HG02678 (cell line): ENCODE measurements around the gene HSPB8.

Experiments
- ATAC-seq: cut with Tn5 transposase; IDR thresholded peaks from one replicate; pipeline ENCODE4 v1.9.1; 2021; ENCODE audit warnings: mild to moderate bottlenecking, moderate library complexity; ENCODE audit not compliant: unreplicated experiment

Gene HSPB8

GRCh38 chr12:119178544-119179334 is at the start of gene HSPB8:
Gene HSPB8, plus strand, starts transcription at chr12:119178931. Its CDS starts 382 bp downstream, at chr12:119179313.
- ATAC-seq = no peak

- no peak for ATAC-seq
Measured at GRCh38 chr12:119129827-119130434, 48.8 kb upstream of the HSPB8 start.

- ATAC-seq = no peak
Measured at GRCh38 chr12:119130523-119130922, 48.2 kb upstream of the HSPB8 start.

- no peak for ATAC-seq
Measured at GRCh38 chr12:119134284-119135072, 44.3 kb upstream of the HSPB8 start.

GRCh38 chr12:119136811-119137410 is 41.8 kb upstream of the HSPB8 start:
- ATAC-seq = no peak

GRCh38 chr12:119139448-119139847 is 39.3 kb upstream of the HSPB8 start:
- ATAC-seq = no peak

GRCh38 chr12:119145367-119145766 is 33.4 kb upstream of the HSPB8 start:
- no peak for ATAC-seq

GRCh38 chr12:119147847-119148448 is 30.8 kb upstream of the HSPB8 start:
- ATAC-seq = no peak

- no peak for ATAC-seq
Measured at GRCh38 chr12:119149270-119149669, 29.5 kb upstream of the HSPB8 start.

GRCh38 chr12:119151445-119152026 is 27.2 kb upstream of the HSPB8 start:
- no peak for ATAC-seq

- no peak for ATAC-seq
Measured at GRCh38 chr12:119153477-119154434, 25.0 kb upstream of the HSPB8 start.

GRCh38 chr12:119154435-119154818 is 24.3 kb upstream of the HSPB8 start:
- no peak for ATAC-seq

GRCh38 chr12:119156401-119157044 is 22.2 kb upstream of the HSPB8 start:
- ATAC-seq = no peak

GRCh38 chr12:119157528-119157927 is 21.2 kb upstream of the HSPB8 start:
- no peak for ATAC-seq

- no peak for ATAC-seq
Measured at GRCh38 chr12:119157978-119158377, 20.8 kb upstream of the HSPB8 start.

- no peak for ATAC-seq
Measured at GRCh38 chr12:119158402-119158801, 20.3 kb upstream of the HSPB8 start.

- ATAC-seq = no peak
Measured at GRCh38 chr12:119159844-119160243, 18.9 kb upstream of the HSPB8 start.

- ATAC-seq = no peak
Measured at GRCh38 chr12:119167902-119168301, 10.8 kb upstream of the HSPB8 start.

- no peak for ATAC-seq
Measured at GRCh38 chr12:119168721-119169120, 10.0 kb upstream of the HSPB8 start.
